HEK293T (cell line): ENCODE data around the gene PRSS27.
"Not testable (repeated sequence)": the region's sequence is repeated elsewhere in the genome, so short reads cannot be mapped to it uniquely, and the experiment has no call there.

Experiments used
- CTCF ChIA-PET: fragments of 350-600 bp; formaldehyde crosslinking; extraction: SDS; loops from one replicate; lab custom pipeline; 2021; ENCODE audit warnings: antibody characterized with exemption, inconsistent platforms; lab: Yijun Ruan, JAX
- POLR2A ChIA-PET: fragments of 350-600 bp; formaldehyde crosslinking; extraction: SDS; loops from one replicate; lab custom pipeline; 2020; ENCODE audit warnings: antibody characterized with exemption, inconsistent platforms; lab: Yijun Ruan, JAX
- DNase-seq: peaks from one replicate; pipeline ENCODE4 v3.0.0; 2012; ENCODE audit warnings: mixed read lengths; ENCODE audit errors: extremely low spot score
- ARNT ChIP-seq: fragments of 450-650 bp; IDR thresholded peaks from 2 replicates; pipeline ENCODE4 v1.6.1; 2017; ENCODE audit warnings: mild to moderate bottlenecking
- BHLHE40 ChIP-seq: fragments of 450-650 bp; IDR thresholded peaks from 2 replicates; pipeline ENCODE4 v1.6.1; 2016; ENCODE audit warnings: mild to moderate bottlenecking, moderate library complexity, borderline replicate concordance
- CTBP1 ChIP-seq: fragments of 450-650 bp; IDR thresholded peaks from 2 replicates; pipeline ENCODE4 v1.6.1; 2016; ENCODE audit warnings: borderline replicate concordance
- ELF4 ChIP-seq: fragments of 450-650 bp; IDR thresholded peaks from 2 replicates; pipeline ENCODE4 v1.6.1; 2017; ENCODE audit warnings: antibody characterized with exemption
- FOXA1 ChIP-seq: fragments of 450-650 bp; IDR thresholded peaks from 2 replicates; pipeline ENCODE4 v1.6.1; 2016; ENCODE audit warnings: mild to moderate bottlenecking
- FOXK2 ChIP-seq: fragments of 450-650 bp; IDR thresholded peaks from 2 replicates; pipeline ENCODE4 v1.6.1; 2016; ENCODE audit warnings: mild to moderate bottlenecking
- FOXM1 ChIP-seq: fragments of 450-650 bp; IDR thresholded peaks from 2 replicates; pipeline ENCODE4 v1.6.1; 2017; ENCODE audit warnings: mild to moderate bottlenecking, borderline replicate concordance
- HDGF ChIP-seq: fragments of 450-650 bp; IDR thresholded peaks from 2 replicates; pipeline ENCODE4 v1.6.1; 2017; ENCODE audit warnings: antibody characterized with exemption, borderline replicate concordance
- L3MBTL2 ChIP-seq: fragments of 450-650 bp; conservative IDR thresholded peaks from 2 replicates; pipeline ENCODE4 v1.6.1; 2016; ENCODE audit warnings: mild to moderate bottlenecking
- LEF1 ChIP-seq: fragments of 450-650 bp; IDR thresholded peaks from 2 replicates; pipeline ENCODE4 v1.6.1; 2017; ENCODE audit warnings: mild to moderate bottlenecking, borderline replicate concordance
- NFRKB ChIP-seq: fragments of 450-650 bp; IDR thresholded peaks from 2 replicates; pipeline ENCODE4 v1.6.1; 2016; ENCODE audit warnings: mild to moderate bottlenecking, moderate library complexity
- SP1 ChIP-seq: fragments of 450-650 bp; IDR thresholded peaks from 2 replicates; pipeline ENCODE4 v1.6.1; 2017
- SUZ12 ChIP-seq: fragments of 450-650 bp; IDR thresholded peaks from 2 replicates; pipeline ENCODE4 v1.6.1; 2016; ENCODE audit warnings: mild to moderate bottlenecking
- TARDBP ChIP-seq: fragments of 450-650 bp; IDR thresholded peaks from 2 replicates; pipeline ENCODE4 v1.6.1; 2016
- ZNF384 ChIP-seq: fragments of 450-650 bp; IDR thresholded peaks from 2 replicates; pipeline ENCODE4 v1.6.1; 2016
- TF ChIP-seq, protein P1 (sequence below): fragments of 450-650 bp; IDR thresholded peaks from 2 replicates; pipeline ENCODE4 v1.6.1; 2016

The PRSS27 gene

DNA sequence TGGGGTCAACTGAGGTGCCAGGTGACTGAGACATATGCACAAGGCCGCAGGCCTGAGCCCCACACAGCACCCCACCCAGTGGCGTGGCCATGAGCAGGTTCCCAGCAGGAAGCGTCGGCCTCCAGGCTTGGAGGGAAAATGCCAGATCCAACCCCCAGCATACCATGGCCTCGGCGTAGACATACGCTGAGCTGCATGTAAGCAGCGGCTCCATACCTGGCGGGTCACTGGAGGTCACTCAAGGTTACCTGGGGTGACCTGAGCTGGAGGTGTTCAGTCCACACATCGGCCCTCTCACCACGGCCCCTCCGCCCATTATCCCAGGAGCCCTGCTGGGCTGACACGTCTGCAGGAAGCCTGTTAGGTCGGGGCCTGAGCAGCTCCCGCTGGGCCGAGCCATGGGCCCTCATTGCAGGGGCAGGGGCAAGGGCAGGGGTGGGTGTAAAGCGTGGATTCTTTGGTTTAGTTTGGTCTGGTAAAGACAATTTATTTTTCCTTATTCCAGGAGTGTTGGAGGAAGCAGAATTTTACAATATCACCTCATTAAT lies 22.5 kb downstream of the PRSS27 start:
- ChIA-PET POLR2A (no interaction called here), CTCF (no interaction called here)
- TF ChIP-seq LEF1, result no peak
- TF ChIP-seq TARDBP, result no peak
- no peak for TF ChIP-seq CTBP1
- TF ChIP-seq NFRKB, result no peak
- no peak for TF ChIP-seq BHLHE40
- no peak for TF ChIP-seq SUZ12
- TF ChIP-seq ARNT, result no peak
- no peak for TF ChIP-seq SP1
- no peak for TF ChIP-seq ELF4
- TF ChIP-seq ZNF384, result no peak
- TF ChIP-seq, protein P1, sequence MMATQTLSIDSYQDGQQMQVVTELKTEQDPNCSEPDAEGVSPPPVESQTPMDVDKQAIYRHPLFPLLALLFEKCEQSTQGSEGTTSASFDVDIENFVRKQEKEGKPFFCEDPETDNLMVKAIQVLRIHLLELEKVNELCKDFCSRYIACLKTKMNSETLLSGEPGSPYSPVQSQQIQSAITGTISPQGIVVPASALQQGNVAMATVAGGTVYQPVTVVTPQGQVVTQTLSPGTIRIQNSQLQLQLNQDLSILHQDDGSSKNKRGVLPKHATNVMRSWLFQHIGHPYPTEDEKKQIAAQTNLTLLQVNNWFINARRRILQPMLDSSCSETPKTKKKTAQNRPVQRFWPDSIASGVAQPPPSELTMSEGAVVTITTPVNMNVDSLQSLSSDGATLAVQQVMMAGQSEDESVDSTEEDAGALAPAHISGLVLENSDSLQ, result no peak
- TF ChIP-seq FOXK2, result no peak
- no peak for TF ChIP-seq FOXA1
- no peak for TF ChIP-seq HDGF
- no peak for TF ChIP-seq FOXM1
- TF ChIP-seq L3MBTL2, result no peak
- DNase-seq, result no peak

DNA sequence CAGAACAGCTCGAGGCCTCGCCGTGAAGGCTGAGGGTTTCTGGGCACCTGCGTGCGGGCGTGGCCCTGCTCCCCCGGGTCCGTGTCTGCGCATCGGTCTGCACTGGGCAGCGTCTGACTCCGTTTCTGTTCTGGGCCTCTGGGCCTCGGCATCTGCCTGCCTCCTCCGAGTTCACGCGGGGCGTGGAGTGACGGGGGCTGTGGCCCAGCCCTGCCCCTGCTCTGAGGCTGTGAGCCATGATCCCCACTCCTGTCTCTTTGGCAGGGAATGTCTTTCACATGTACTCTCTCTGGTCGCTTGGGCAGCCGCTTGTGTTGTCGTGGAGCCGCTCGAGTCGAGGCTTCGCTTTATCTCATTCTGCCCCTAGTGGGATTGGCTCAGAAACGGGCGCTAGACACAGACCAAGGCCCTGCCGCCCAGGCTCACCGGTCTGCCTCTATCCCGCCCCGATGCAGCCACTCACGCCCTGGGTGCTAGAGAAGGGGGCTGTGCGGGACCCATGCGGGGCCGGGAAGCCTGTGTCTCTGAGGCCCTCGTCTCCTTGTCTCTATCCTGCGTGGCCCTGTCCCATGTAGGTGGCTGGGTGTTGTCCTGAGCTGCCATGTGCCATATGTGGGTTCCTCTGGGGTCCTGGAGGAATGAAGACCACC lies 23.3 kb downstream of the PRSS27 start:
- DNase-seq, POLR2A ChIA-PET, CTCF ChIA-PET: not testable (repeated sequence)

DNA sequence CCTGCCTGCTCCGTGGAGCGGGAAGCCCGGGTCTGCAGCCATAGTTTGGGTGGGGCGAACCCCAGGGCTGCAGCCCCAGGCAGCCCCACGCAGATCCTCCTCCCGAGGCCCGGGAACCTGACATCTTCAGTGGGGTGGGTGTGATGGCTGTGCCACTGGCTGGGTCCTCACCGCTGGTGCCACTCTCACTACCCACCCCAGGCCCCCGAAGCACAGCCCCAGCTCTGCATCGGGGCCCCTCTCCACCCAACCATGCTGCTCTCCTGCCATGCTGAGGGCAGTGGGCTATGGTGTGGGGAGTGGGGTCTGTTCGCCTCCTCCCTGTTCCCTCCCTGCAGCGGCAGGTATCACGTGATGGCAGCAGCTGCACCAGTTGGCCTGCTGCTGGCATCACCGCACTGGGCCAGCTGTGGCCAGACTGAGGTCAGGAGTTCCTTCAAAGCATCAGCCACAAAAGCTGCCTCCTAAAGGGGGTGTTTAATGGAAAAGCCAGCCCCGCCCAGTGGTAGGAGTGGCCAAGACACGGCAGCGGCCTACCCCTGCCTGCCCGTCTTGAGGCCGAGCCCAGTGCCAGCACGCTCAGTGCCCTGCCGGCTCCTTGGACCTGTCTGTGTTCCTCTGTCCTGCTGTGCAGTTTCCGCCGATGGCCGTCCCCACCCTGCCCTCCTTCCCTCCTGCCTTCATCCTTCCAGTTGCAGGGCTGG lies 26.9 kb downstream of the PRSS27 start:
- DNase-seq, result no peak
- POLR2A ChIA-PET, result no interaction called here
- TF ChIP-seq CTBP1, result no peak
- no peak for TF ChIP-seq SP1
- TF ChIP-seq TARDBP, result no peak
- no peak for TF ChIP-seq ARNT
- TF ChIP-seq HDGF, result no peak
- TF ChIP-seq ZNF384, result no peak
- TF ChIP-seq, protein P1, result no peak
- no peak for TF ChIP-seq L3MBTL2
- CTCF ChIA-PET, result no interaction called here

DNA sequence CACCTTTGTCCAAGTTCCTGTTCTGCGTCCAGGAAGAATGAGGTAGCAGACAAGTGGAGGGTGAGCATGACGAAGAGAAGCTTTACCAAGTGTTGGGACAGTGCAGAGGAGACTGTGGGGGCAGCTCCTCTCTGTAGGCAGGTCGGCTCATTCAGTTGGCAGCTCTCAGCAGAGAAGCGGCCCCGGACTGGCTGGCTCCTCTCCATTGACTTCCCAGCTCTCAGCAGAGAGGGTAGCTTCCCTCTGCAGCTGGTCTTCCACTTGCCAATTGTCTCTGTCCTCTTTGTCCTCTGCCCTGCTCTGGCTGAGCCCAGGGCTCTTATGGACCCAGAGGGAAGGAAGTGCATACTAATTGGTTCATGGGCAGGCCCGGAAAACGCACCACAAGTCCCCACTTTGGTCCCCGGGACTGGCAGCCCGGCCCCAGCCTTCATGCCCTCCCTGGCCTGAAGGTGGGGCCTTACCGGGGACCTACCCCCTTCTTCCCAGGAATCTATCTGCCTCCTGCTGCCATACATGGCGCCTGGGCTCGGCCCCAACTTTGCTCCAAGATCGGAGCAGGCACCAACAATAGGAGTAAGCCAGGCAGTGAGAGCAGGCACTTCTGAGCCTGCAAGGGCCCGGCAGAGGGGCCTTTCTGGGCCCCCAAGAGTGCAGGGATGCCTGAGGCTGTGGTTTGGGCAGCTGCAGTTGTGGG lies 27.6 kb downstream of the PRSS27 start:
- DNase-seq, result no peak
- POLR2A ChIA-PET, result no interaction called here
- TF ChIP-seq NFRKB, result no peak
- no peak for TF ChIP-seq FOXM1
- no peak for TF ChIP-seq TARDBP
- TF ChIP-seq HDGF, result no peak
- TF ChIP-seq ELF4, result no peak
- no peak for TF ChIP-seq FOXK2
- no peak for TF ChIP-seq ZNF384
- no peak for TF ChIP-seq BHLHE40
- TF ChIP-seq CTBP1, result no peak
- no peak for TF ChIP-seq SUZ12
- no peak for TF ChIP-seq LEF1
- CTCF ChIA-PET, result no interaction called here

DNA sequence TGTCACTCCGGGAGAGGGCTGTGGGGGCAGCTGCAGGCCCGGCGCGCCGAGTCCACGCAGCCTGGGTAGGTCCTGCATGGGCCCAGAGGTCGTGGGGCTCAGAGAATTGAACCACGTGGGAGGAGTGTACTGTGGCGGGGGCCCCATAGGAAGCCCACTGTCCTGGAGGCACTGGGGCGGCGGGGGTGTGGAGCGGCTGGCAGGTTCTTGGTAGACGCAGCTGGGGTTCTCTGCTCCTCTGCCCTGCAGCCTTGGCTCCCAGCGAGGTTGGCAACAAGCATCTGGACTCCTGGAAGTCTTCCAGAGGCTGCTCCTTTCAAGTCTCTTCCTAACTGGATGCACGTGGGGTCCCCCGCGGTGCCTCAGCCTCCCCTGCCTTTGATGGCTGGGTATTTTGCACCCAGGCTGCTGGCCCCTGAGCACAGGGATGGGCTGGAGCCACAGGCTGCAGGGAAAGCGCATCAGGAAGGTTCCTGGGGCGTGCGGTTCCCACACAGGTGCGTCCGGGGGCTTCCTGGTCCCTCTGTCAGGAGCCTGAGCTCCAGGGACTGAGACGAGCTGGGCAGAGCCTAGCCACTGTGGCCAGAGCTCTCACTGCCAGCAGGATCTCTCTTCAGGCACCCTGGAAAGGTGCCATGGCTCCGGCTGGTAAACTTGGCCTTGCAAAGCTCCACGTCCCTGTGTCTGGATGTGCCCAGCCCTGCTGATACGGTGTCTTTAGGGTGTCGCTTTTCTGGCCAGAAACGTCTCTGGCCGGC lies 28.4 kb downstream of the PRSS27 start:
- ChIA-PET CTCF (no interaction called here), POLR2A (interaction anchor here (1.0 kb wide), 1 partner anchor 10 kb away, joined by 5 read pairs; the partner anchor contains the start of gene KCTD5)
- no peak for DNase-seq
- TF ChIP-seq FOXM1, result no peak
- no peak for TF ChIP-seq ELF4
- no peak for TF ChIP-seq ZNF384
- TF ChIP-seq ARNT, result no peak

DNA sequence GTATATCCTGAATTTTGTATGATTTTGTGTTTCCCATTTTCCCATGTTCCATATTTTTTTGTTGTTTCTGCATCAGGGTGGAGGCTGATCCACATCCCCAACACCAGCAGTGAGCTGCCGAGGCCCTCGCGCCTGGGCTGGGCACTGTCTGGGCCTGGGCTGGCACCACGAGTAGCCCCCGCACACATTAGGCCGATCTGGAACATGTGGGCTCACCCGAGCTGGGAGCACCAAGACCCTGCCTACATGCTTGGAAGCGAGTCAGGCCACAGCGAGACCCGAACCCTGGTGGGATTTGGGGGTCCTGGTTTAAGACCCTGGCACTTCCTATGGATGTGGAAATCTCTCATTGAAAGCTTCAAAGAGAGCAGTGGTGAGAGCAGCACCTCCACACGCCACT lies 29.2 kb downstream of the PRSS27 start:
- ChIA-PET CTCF (no interaction called here), POLR2A (interaction anchor here (1.0 kb wide), 1 partner anchor 9 kb away, joined by 5 read pairs; the partner anchor contains the start of gene KCTD5)
- TF ChIP-seq FOXM1 (no peak), ARNT (no peak), L3MBTL2 (no peak), LEF1 (no peak), HDGF (no peak), NFRKB (no peak), TARDBP (no peak), SP1 (no peak), FOXA1 (no peak), ZNF384 (no peak), CTBP1 (no peak), SUZ12 (no peak), FOXK2 (no peak)
- TF ChIP-seq, protein P1, result no peak
- no peak for DNase-seq
